ENCODE results near the gene SOCS6. TPM values are rescaled to one million over a fixed set of nuclear protein-coding genes. Genes with fewer than 3 reads are reported as not detected.

The SOCS6 gene
- total RNA-seq, 1 donor from 2014 or later, result 16.0 TPM

GRCh38 chr18:70322385-70322784, 33.5 kb downstream of the SOCS6 start:
- Histone ChIP-seq H3K27ac (no peak overlapping the region), H3K4me1 (peaks cover 12% of the 10 kb centered on the region), H3K9me3 (no peaks in the 10 kb centered on the region), H3K36me3 (peaks cover 0 to 11% of the 10 kb centered on the region in 2 donors), H3K4me3 (no peak overlapping the region), H3K27me3 (no peaks in the 10 kb centered on the region)
- intact Hi-C loops (cut with DNase I), result no loop called here
- no peak for TF ChIP-seq POLR2A (IDR thresholded peaks at IDR 0.05)
- no peak for TF ChIP-seq POLR2AphosphoS5 (IDR thresholded peaks at IDR 0.05; ENCODE audit: insufficient read depth in 1 of 2, low read depth in 1 of 2)
- TF ChIP-seq CTCF (IDR thresholded peaks at IDR 0.05), result no peak
- DNase-seq (ENCODE audit: extremely low spot score in 2 of 2), result no peak

GRCh38 chr18:70322928-70323327, 34.1 kb downstream of the SOCS6 start:
- peaks cover 12% of the 10 kb centered on the region for H3K4me1 ChIP-seq
- TF ChIP-seq CTCF (IDR thresholded peaks at IDR 0.05), result no peak
- TF ChIP-seq POLR2AphosphoS5 (IDR thresholded peaks at IDR 0.05; ENCODE audit: insufficient read depth in 1 of 2, low read depth in 1 of 2), result no peak
- TF ChIP-seq POLR2A (IDR thresholded peaks at IDR 0.05), result no peak
- H3K27ac ChIP-seq, result no peak overlapping the region
- intact Hi-C loops (cut with DNase I), result no loop called here
- H3K36me3 ChIP-seq, result peaks cover 0 to 11% of the 10 kb centered on the region in 2 donors
- H3K4me3 ChIP-seq, result no peak overlapping the region
- H3K9me3 ChIP-seq, result no peaks in the 10 kb centered on the region
- H3K27me3 ChIP-seq, result no peaks in the 10 kb centered on the region
- no peak for DNase-seq (ENCODE audit: extremely low spot score in 2 of 2)

GRCh38 chr18:70324897-70325296, 36.1 kb downstream of the SOCS6 start:
- Histone ChIP-seq H3K27me3 (no peaks in the 10 kb centered on the region), H3K36me3 (peaks cover 0 to 11% of the 10 kb centered on the region in 2 donors), H3K9me3 (no peaks in the 10 kb centered on the region), H3K4me3 (no peak overlapping the region), H3K4me1 (peaks cover 12% of the 10 kb centered on the region), H3K27ac (no peak overlapping the region)
- TF ChIP-seq POLR2AphosphoS5 (IDR thresholded peaks at IDR 0.05; ENCODE audit: insufficient read depth in 1 of 2, low read depth in 1 of 2), result no peak
- TF ChIP-seq POLR2A (IDR thresholded peaks at IDR 0.05), result no peak
- no peak for TF ChIP-seq CTCF (IDR thresholded peaks at IDR 0.05)
- intact Hi-C loops (cut with DNase I), result no loop called here
- no peak for DNase-seq (ENCODE audit: extremely low spot score in 2 of 2)

GRCh38 chr18:70326255-70326654, 37.4 kb downstream of the SOCS6 start:
- TF ChIP-seq POLR2AphosphoS5 (IDR thresholded peaks at IDR 0.05; ENCODE audit: insufficient read depth in 1 of 2, low read depth in 1 of 2) (no peak), POLR2A (IDR thresholded peaks at IDR 0.05) (no peak), CTCF (IDR thresholded peaks at IDR 0.05) (no peak)
- Histone ChIP-seq H3K27ac (no peak overlapping the region), H3K9me3 (no peaks in the 10 kb centered on the region), H3K36me3 (peaks cover 0 to 11% of the 10 kb centered on the region in 2 donors), H3K27me3 (no peaks in the 10 kb centered on the region), H3K4me1 (peaks cover 12% of the 10 kb centered on the region), H3K4me3 (no peak overlapping the region)
- intact Hi-C loops (cut with DNase I), result no loop called here
- no peak for DNase-seq (ENCODE audit: extremely low spot score in 2 of 2)

- TF ChIP-seq POLR2A (IDR thresholded peaks at IDR 0.05) (no peak), CTCF (IDR thresholded peaks at IDR 0.05) (no peak), POLR2AphosphoS5 (IDR thresholded peaks at IDR 0.05; ENCODE audit: insufficient read depth in 1 of 2, low read depth in 1 of 2) (no peak)
- intact Hi-C loops (cut with DNase I), result no loop called here
Measured at GRCh38 chr18:70328169-70328568, 39.3 kb downstream of the SOCS6 start.

More at GRCh38 chr18:70328169-70328568, 39.3 kb downstream of the SOCS6 start:
- DNase-seq (ENCODE audit: extremely low spot score in 2 of 2), result no peak
- Histone ChIP-seq H3K4me3 (no peak overlapping the region), H3K9me3 (no peaks in the 10 kb centered on the region), H3K4me1 (peaks cover 6% of the 10 kb centered on the region), H3K27ac (no peak overlapping the region), H3K27me3 (no peaks in the 10 kb centered on the region), H3K36me3 (peaks cover 0 to 11% of the 10 kb centered on the region in 2 donors)
